Measurements from ENCODE around the gene SEC63.
A peak's percentile ranks its signal among the peaks of the same experiment; 100 is the strongest.
"Not testable (repeated sequence)": the region's sequence is repeated elsewhere in the genome, so short reads cannot be mapped to it uniquely, and the experiment has no call there.

Gene SEC63

GRCh38 chr6:107877968-107878367 is 80.0 kb downstream of the SEC63 start:
- H3K9me2 ChIP-seq (ENCODE audit: low read depth, low read length): no peaks in the 10 kb centered on the region
- H3K4me2 ChIP-seq (ENCODE audit: low read length): no peak overlapping the region
- peaks cover 73% of the 10 kb centered on the region for H3K36me3 ChIP-seq (ENCODE audit: insufficient read depth, low read length)
- H3K27ac ChIP-seq (ENCODE audit: low read depth, low read length, poor library complexity, severe bottlenecking): peak overlapping the region; percentile 42
- H3K27me3 ChIP-seq (ENCODE audit: insufficient read depth, low read length): no peaks in the 10 kb centered on the region
- no peak overlapping the region for H3K9ac ChIP-seq (ENCODE audit: low read length)
- TF ChIP-seq CTCF (IDR thresholded peaks at IDR 0.05; ENCODE audit: low read length) (no peak), EZH2 (IDR thresholded peaks at IDR 0.05; ENCODE audit: borderline replicate concordance, low read length) (no peak)
- no peaks in the 10 kb centered on the region for H3K9me3 ChIP-seq (ENCODE audit: low read length)
- H3K4me1 ChIP-seq (ENCODE audit: insufficient read depth, low read length, severe bottlenecking): peaks cover 7% of the 10 kb centered on the region
- no peaks in the 10 kb centered on the region for H3K79me2 ChIP-seq (ENCODE audit: insufficient read depth, low read length)
- H3F3A ChIP-seq (ENCODE audit: insufficient read depth, low read length): no peaks in the 10 kb centered on the region
- no peak overlapping the region for H3K4me3 ChIP-seq (ENCODE audit: low read depth, low read length, poor library complexity, severe bottlenecking)
- no peak overlapping the region for H2AFZ ChIP-seq (ENCODE audit: low read length)
- no peaks in the 10 kb centered on the region for H4K20me1 ChIP-seq (ENCODE audit: insufficient read depth, low read length)

GRCh38 chr6:107871976-107872375 is 86.0 kb downstream of the SEC63 start:
- Histone ChIP-seq H3K27ac (ENCODE audit: low read depth, low read length, poor library complexity, severe bottlenecking) (no peak overlapping the region), H3K4me2 (ENCODE audit: low read length) (no peak overlapping the region), H3K27me3 (ENCODE audit: insufficient read depth, low read length) (no peaks in the 10 kb centered on the region), H3F3A (ENCODE audit: insufficient read depth, low read length) (no peaks in the 10 kb centered on the region), H2AFZ (ENCODE audit: low read length) (no peak overlapping the region), H4K20me1 (ENCODE audit: insufficient read depth, low read length) (no peaks in the 10 kb centered on the region), H3K9me3 (ENCODE audit: low read length) (no peaks in the 10 kb centered on the region), H3K9ac (ENCODE audit: low read length) (no peak overlapping the region), H3K36me3 (ENCODE audit: insufficient read depth, low read length) (peaks cover 58% of the 10 kb centered on the region), H3K9me2 (ENCODE audit: low read depth, low read length) (no peaks in the 10 kb centered on the region), H3K4me3 (ENCODE audit: low read depth, low read length, poor library complexity, severe bottlenecking) (no peak overlapping the region), H3K79me2 (ENCODE audit: insufficient read depth, low read length) (no peaks in the 10 kb centered on the region), H3K4me1 (ENCODE audit: insufficient read depth, low read length, severe bottlenecking) (no peaks in the 10 kb centered on the region)
- no peak for TF ChIP-seq CTCF (IDR thresholded peaks at IDR 0.05; ENCODE audit: low read length)
- no peak for TF ChIP-seq EZH2 (IDR thresholded peaks at IDR 0.05; ENCODE audit: borderline replicate concordance, low read length)

GRCh38 chr6:107871512-107871911 is 86.5 kb downstream of the SEC63 start:
- not testable (repeated sequence) for H2AFZ ChIP-seq (ENCODE audit: low read length); H3K79me2 ChIP-seq (ENCODE audit: insufficient read depth, low read length); H4K20me1 ChIP-seq (ENCODE audit: insufficient read depth, low read length); H3F3A ChIP-seq (ENCODE audit: insufficient read depth, low read length); H3K9me2 ChIP-seq (ENCODE audit: low read depth, low read length); H3K9me3 ChIP-seq (ENCODE audit: low read length); H3K4me3 ChIP-seq (ENCODE audit: low read depth, low read length, poor library complexity, severe bottlenecking); H3K9ac ChIP-seq (ENCODE audit: low read length); H3K27me3 ChIP-seq (ENCODE audit: insufficient read depth, low read length); H3K4me1 ChIP-seq (ENCODE audit: insufficient read depth, low read length, severe bottlenecking); H3K27ac ChIP-seq (ENCODE audit: low read depth, low read length, poor library complexity, severe bottlenecking); H3K4me2 ChIP-seq (ENCODE audit: low read length)
- peaks cover 58% of the 10 kb centered on the region for H3K36me3 ChIP-seq (ENCODE audit: insufficient read depth, low read length)

- no peaks in the 10 kb centered on the region for H3K9me2 ChIP-seq (ENCODE audit: low read depth, low read length)
- H3K36me3 ChIP-seq (ENCODE audit: insufficient read depth, low read length): peaks cover 55% of the 10 kb centered on the region
- TF ChIP-seq EZH2 (IDR thresholded peaks at IDR 0.05; ENCODE audit: borderline replicate concordance, low read length) (no peak), CTCF (IDR thresholded peaks at IDR 0.05; ENCODE audit: low read length) (no peak)
- H3K27ac ChIP-seq (ENCODE audit: low read depth, low read length, poor library complexity, severe bottlenecking): no peak overlapping the region
- no peaks in the 10 kb centered on the region for H3K27me3 ChIP-seq (ENCODE audit: insufficient read depth, low read length)
- H3K9ac ChIP-seq (ENCODE audit: low read length): no peak overlapping the region
- H3K4me2 ChIP-seq (ENCODE audit: low read length): no peak overlapping the region
- H3F3A ChIP-seq (ENCODE audit: insufficient read depth, low read length): no peaks in the 10 kb centered on the region
- H4K20me1 ChIP-seq (ENCODE audit: insufficient read depth, low read length): no peaks in the 10 kb centered on the region
- H3K4me1 ChIP-seq (ENCODE audit: insufficient read depth, low read length, severe bottlenecking): no peaks in the 10 kb centered on the region
- H3K9me3 ChIP-seq (ENCODE audit: low read length): no peaks in the 10 kb centered on the region
- H3K4me3 ChIP-seq (ENCODE audit: low read depth, low read length, poor library complexity, severe bottlenecking): no peak overlapping the region
- no peak overlapping the region for H2AFZ ChIP-seq (ENCODE audit: low read length)
- no peaks in the 10 kb centered on the region for H3K79me2 ChIP-seq (ENCODE audit: insufficient read depth, low read length)
Measured at GRCh38 chr6:107871016-107871415, 87.0 kb downstream of the SEC63 start.

Measured in OCI-LY1 (cell line).